A549 (cell line): ENCODE measurements around the gene ZNF615. TPM values are rescaled to one million over a fixed set of nuclear protein-coding genes. Genes with fewer than 3 reads are reported as not detected.
"Not testable (repeated sequence)": the region's sequence is repeated elsewhere in the genome, so short reads cannot be mapped to it uniquely, and the experiment has no call there.

Source experiments
- ATAC-seq, 2 experiments: fragments of 200-7000 bp in 1 of 2; fragments of >200 bp in 1 of 2; cut with Nextera tagmentation in 1 of 2; cut with Tn5 transposase in 1 of 2; 3 replicates each; pipeline versions ENCODE4 v1.8.0 to v1.9.1; 2018 to 2020; ENCODE audit warnings: mild to moderate bottlenecking in 1 of 2, moderate library complexity in 1 of 2
- CTCF ChIA-PET: fragments of 300-600 bp; sonication (Branson Sonifier 250); formaldehyde crosslinking; extraction: SDS; loops from one replicate; lab custom pipeline; 2021; ENCODE audit warnings: antibody characterized with exemption, inconsistent platforms; lab: Yijun Ruan, JAX
- POLR2A ChIA-PET: fragments of 350-600 bp; formaldehyde crosslinking; extraction: SDS; loops from one replicate; lab custom pipeline; 2021; ENCODE audit warnings: antibody characterized with exemption, inconsistent platforms; lab: Yijun Ruan, JAX
- DNase-seq, 2 experiments: peaks; one replicate each; pipeline versions ENCODE4 v3.0.0 to v3.0.0-alpha.2; 2011 to 2016; ENCODE audit warnings: low read depth in 1 of 2, low spot score in 1 of 2
- FAIRE-seq: peaks from 2 replicates; lab custom pipeline; 2011; peaks lifted over from hg19 to GRCh38; lab: Jason Lieb, UNC
- H3K27ac ChIP-seq, 2 experiments: fragments of >200 bp; sonication (Bioruptor Twin); formaldehyde crosslinking; 3 replicates each; pipeline ENCODE4 v1.5.1; 2016 to 2017
- H3K4me1 ChIP-seq: fragments of >200 bp; sonication (Bioruptor Twin); formaldehyde crosslinking; 3 replicates; pipeline ENCODE4 v1.6.1; 2016
- H3K4me2 ChIP-seq: fragments of >200 bp; sonication (Bioruptor Twin); formaldehyde crosslinking; 3 replicates; pipeline ENCODE4 v1.6.1; 2016
- H3K4me3 ChIP-seq: fragments of >200 bp; sonication (Bioruptor Twin); formaldehyde crosslinking; 3 replicates; pipeline ENCODE4 v1.5.1; 2016
- H3K9me3 ChIP-seq: fragments of >200 bp; sonication (Bioruptor Twin); formaldehyde crosslinking; 3 replicates; pipeline ENCODE4 v1.6.1; 2016
- CBX2 ChIP-seq: fragments of 200-600 bp; sonication (generic); IDR thresholded peaks from 2 replicates; pipeline ENCODE4 v1.6.1; 2016; ENCODE audit warnings: low read depth, mild to moderate bottlenecking, borderline replicate concordance
- EP300 ChIP-seq, 2 experiments: fragments of >200 bp; sonication (Bioruptor Twin); formaldehyde crosslinking; IDR thresholded peaks; 2 replicates in 1 of 2; 3 replicates in 1 of 2; pipeline ENCODE4 v1.6.1; 2016 to 2017
- FOSL2 ChIP-seq, 2 experiments: fragments of 450-650 bp in 1 of 2; fragments of >200 bp in 1 of 2; sonication (Bioruptor Twin) in 1 of 2; formaldehyde crosslinking; IDR thresholded peaks; 2 replicates each; pipeline versions ENCODE4 v1.5.0 to v1.6.1; 2016 to 2020; ENCODE audit warnings: mild to moderate bottlenecking in 1 of 2, moderate library complexity in 1 of 2
- HEYL ChIP-seq: fragments of 250-450 bp; sonication (Bioruptor Pico); IDR thresholded peaks from 2 replicates; pipeline ENCODE4 v1.8.0; 2021; ENCODE audit warnings: mild to moderate bottlenecking, moderate library complexity
- JUNB ChIP-seq: fragments of >200 bp; sonication (Bioruptor Twin); formaldehyde crosslinking; IDR thresholded peaks from 2 replicates; pipeline ENCODE4 v1.6.1; 2016
- MAFK ChIP-seq: fragments of 450-650 bp; IDR thresholded peaks from 2 replicates; pipeline ENCODE4 v1.6.1; 2014; ENCODE audit not compliant: partially characterized antibody
- TFCP2L1 ChIP-seq: fragments of 250-450 bp; sonication (Bioruptor Pico); IDR thresholded peaks from 2 replicates; pipeline ENCODE4 v1.5.0; 2021; ENCODE audit warnings: mild to moderate bottlenecking
- WGBS: methylation state at CpG from one replicate; pipeline ENCODE4 v1.1.6; 2017; ENCODE audit errors: missing lambda C conversion rate; 5-methylcytosine and 5-hydroxymethylcytosine counted together
- polyA plus RNA-seq, 4 experiments: library from polyadenylated mRNA; depleted of rRNA in 3 of 4; stranded (reverse); fragments of >200 nt; fragmentation: RNase III in 1 of 4; extraction: RNeasy Plus Mini Kit Qiagen cat#74134 plus additional on column Dnase treatment in 1 of 4; gene quantifications; 2 replicates in 3 of 4; 3 replicates in 1 of 4; pipeline ENCODE4 v1.2.3, GENCODE V29; 2011 to 2017
- TF ChIP-seq, protein P1 (sequence below): fragments of >200 bp; sonication (Bioruptor Twin); formaldehyde crosslinking; IDR thresholded peaks from 3 replicates; pipeline ENCODE4 v1.5.1; 2016
- TF ChIP-seq, protein P2 (sequence below): fragments of 250-450 bp; sonication (Bioruptor Pico); IDR thresholded peaks from 2 replicates; pipeline ENCODE4 v1.5.0; 2020; ENCODE audit warnings: low read depth, mild to moderate bottlenecking, moderate library complexity
- TF ChIP-seq, protein P3 (sequence below): fragments of 250-450 bp; sonication (Bioruptor Pico); IDR thresholded peaks from 2 replicates; pipeline ENCODE4 v1.5.0; 2021; ENCODE audit warnings: mild to moderate bottlenecking, moderate library complexity, borderline replicate concordance

The ZNF615 gene
- polyA plus RNA-seq, 2 of the 4 experiments (the other 2 are of a cell fraction), result 7.5 to 9.4 TPM

DNA sequence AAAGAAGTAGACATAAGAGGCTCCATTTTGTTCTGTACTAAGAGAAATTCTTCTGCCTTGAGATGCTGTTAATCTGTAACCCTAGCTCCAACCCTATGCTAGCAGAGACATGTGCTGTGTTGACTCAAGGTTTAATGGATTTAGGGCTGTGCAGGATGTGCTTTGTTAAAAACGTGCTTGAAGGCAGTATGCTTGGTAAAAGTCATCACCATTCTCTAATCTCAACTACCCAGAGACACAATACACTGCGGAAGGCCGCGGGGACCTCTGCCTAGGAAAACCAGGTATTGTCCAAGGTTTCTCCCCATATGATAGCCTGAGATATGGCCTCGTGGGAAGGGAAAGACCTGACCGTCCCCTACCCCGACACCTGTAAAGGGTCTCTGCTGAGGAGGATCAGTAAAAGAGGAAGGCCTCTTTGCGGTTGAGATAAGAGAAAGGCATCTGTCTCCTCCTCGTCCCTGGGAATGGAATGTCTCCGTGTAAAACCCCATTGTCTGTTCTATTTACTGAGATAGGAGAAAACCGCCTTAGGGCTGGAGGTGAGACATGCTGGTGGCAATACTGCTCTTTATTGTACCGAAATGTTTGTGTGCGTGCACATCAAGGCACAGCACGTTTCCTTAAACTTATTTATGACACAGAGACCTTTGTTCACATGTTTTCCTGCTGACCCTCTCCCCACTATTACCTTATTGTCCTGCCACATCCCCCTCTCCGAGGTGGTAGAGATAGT is 18.4 kb upstream of the ZNF615 start:
- not testable (repeated sequence) for FAIRE-seq, ATAC-seq
- peaks cover 89% of the 10 kb centered on the region for H3K9me3 ChIP-seq

DNA sequence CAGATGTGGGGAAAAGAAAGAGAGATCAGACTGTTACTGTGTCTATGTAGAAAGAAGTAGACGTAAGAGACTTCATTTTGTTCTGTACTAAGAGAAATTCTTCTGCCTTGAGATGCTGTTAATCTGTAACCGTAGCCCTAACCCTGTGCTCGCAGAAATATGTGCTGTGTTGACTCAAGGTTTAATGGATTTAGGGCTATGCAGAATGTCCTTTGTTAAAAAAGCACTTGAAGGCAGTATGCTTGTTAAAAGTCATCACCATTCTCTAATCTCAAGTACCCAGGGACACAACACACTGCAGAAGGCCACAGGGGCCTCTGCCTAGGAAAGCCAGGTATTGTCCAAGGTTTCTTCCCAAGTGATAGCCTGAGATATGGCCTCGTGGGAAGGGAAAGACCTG is 16.5 kb upstream of the ZNF615 start:
- POLR2A ChIA-PET, FAIRE-seq, DNase-seq, H3K27ac ChIP-seq, H3K4me1 ChIP-seq, H3K4me2 ChIP-seq, CTCF ChIA-PET, ATAC-seq, H3K4me3 ChIP-seq: not testable (repeated sequence)
- peaks cover 86% of the 10 kb centered on the region for H3K9me3 ChIP-seq
- WGBS, result 90% methylated on average over 4 of the region's 4 CpGs

More for the DNA sequence above, 18.4 kb upstream of the ZNF615 start:
- H3K4me2 ChIP-seq, DNase-seq, H3K4me1 ChIP-seq, POLR2A ChIA-PET, H3K4me3 ChIP-seq, CTCF ChIA-PET, H3K27ac ChIP-seq: not testable (repeated sequence)
- WGBS, result 85% methylated on average over 15 of the region's 15 CpGs

DNA sequence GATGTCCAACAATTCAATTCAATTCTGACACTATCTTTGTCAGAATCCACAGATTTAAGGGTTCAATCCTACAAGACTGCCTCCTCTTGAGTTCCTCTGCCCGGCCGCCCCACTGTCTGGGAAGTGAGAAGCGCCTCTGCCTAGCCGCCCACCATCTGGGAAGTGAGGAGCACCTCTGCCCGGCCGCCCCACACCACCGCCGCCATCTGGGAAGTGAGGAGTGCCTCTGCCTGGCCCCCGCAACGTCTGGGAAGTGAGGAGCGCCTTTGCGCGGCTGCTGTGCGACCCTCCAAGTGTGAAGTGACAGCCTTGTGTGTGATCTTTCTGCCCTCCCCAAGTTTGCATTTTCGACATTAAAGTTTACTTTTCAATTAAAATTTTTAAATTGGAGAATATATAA is 14.2 kb upstream of the ZNF615 start:
- ChIA-PET POLR2A (interaction anchor here (0.6 kb wide), 1 partner anchor 107 kb away, joined by 3 read pairs; no protein-coding TSS in a partner anchor), CTCF (interaction anchor here (0.6 to 0.8 kb wide), 2 partner anchors 19 to 84 kb away, joined by 3 read pairs; no protein-coding TSS in a partner anchor)
- no peak for ATAC-seq
- Histone ChIP-seq H3K4me2 (no peak overlapping the region), H3K4me1 (no peaks in the 10 kb centered on the region), H3K4me3 (no peak overlapping the region), H3K9me3 (peaks cover 93% of the 10 kb centered on the region), H3K27ac (no peak overlapping the region)
- DNase-seq, result no peak
- no peak for FAIRE-seq
- no peak for TF ChIP-seq CBX2
- TF ChIP-seq, protein P1, sequence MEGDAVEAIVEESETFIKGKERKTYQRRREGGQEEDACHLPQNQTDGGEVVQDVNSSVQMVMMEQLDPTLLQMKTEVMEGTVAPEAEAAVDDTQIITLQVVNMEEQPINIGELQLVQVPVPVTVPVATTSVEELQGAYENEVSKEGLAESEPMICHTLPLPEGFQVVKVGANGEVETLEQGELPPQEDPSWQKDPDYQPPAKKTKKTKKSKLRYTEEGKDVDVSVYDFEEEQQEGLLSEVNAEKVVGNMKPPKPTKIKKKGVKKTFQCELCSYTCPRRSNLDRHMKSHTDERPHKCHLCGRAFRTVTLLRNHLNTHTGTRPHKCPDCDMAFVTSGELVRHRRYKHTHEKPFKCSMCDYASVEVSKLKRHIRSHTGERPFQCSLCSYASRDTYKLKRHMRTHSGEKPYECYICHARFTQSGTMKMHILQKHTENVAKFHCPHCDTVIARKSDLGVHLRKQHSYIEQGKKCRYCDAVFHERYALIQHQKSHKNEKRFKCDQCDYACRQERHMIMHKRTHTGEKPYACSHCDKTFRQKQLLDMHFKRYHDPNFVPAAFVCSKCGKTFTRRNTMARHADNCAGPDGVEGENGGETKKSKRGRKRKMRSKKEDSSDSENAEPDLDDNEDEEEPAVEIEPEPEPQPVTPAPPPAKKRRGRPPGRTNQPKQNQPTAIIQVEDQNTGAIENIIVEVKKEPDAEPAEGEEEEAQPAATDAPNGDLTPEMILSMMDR, result no peak
- TF ChIP-seq, protein P2, sequence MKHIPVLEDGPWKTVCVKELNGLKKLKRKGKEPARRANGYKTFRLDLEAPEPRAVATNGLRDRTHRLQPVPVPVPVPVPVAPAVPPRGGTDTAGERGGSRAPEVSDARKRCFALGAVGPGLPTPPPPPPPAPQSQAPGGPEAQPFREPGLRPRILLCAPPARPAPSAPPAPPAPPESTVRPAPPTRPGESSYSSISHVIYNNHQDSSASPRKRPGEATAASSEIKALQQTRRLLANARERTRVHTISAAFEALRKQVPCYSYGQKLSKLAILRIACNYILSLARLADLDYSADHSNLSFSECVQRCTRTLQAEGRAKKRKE (CRISPR knock-in tag), result no peak
- TF ChIP-seq MAFK, result no peak
- WGBS, result 94% methylated on average over 15 of the region's 15 CpGs

DNA sequence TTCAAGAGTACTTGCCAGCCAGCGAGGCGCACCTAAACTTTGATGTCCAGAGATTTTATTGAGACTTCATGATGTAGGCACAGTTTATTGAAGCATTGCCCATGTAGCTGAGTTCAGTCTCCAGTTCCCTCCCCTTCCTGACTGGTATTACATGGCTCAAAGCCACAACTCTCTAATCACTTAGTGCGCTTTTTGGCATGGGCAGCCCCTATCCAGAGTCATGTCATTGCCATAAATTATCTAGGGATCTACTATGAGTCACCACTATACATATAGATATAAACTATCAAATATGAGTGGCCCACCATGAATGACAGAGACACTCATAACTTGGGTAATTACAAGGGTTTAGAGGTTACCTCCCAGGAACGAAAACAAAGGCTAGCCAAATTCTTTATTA is 12.5 kb upstream of the ZNF615 start:
- no peak for DNase-seq
- Histone ChIP-seq H3K4me2 (no peak overlapping the region), H3K27ac (no peak overlapping the region), H3K4me3 (no peak overlapping the region), H3K4me1 (no peaks in the 10 kb centered on the region), H3K9me3 (peaks cover 92% of the 10 kb centered on the region)
- ChIA-PET POLR2A (interaction anchor here (1.7 kb wide), 1 partner anchor 12 kb away, joined by 3 read pairs; the partner anchor contains the start of gene ZNF615), CTCF (interaction anchor here (0.6 to 0.7 kb wide), 2 partner anchors 17 to 98 kb away, joined by 4 read pairs; no protein-coding TSS in a partner anchor)
- TF ChIP-seq FOSL2 (IDR thresholded peaks at IDR 0.05) (no peak), FOSL2 (CRISPR knock-in tag; IDR thresholded peaks at IDR 0.05) (peak; percentile 36; the same call in 1 of the 2 replicates), EP300 (IDR thresholded peaks at IDR 0.05) (no peak)
- ATAC-seq, result no peak
- no peak for FAIRE-seq
- WGBS, result 91% methylated on average over 4 of the region's 4 CpGs

DNA sequence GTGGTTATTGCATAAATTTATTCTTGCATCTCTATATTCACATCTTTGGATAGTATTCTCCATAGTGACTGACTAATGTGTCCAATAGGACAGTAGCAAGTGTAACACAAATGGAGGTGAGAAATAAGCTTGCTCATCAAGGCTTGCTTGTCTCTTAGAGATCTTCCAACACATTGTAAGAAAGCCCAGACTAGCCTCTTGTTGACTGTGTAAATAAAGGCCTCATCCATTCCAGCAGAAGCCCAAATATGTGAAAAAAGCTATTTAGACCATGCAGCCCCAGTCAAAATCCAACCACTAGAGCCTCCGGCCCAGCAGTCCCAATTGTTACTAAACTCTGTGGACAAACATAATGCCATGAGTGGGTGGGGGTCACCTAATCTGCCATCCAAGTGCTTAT is 2.7 kb upstream of the ZNF615 start:
- TF ChIP-seq, protein P3, sequence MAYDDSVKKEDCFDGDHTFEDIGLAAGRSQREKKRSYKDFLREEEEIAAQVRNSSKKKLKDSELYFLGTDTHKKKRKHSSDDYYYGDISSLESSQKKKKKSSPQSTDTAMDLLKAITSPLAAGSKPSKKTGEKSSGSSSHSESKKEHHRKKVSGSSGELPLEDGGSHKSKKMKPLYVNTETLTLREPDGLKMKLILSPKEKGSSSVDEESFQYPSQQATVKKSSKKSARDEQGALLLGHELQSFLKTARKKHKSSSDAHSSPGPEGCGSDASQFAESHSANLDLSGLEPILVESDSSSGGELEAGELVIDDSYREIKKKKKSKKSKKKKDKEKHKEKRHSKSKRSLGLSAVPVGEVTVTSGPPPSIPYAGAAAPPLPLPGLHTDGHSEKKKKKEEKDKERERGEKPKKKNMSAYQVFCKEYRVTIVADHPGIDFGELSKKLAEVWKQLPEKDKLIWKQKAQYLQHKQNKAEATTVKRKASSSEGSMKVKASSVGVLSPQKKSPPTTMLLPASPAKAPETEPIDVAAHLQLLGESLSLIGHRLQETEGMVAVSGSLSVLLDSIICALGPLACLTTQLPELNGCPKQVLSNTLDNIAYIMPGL (CRISPR knock-in tag), result no peak
- TF ChIP-seq TFCP2L1 (CRISPR knock-in tag) (no peak), HEYL (CRISPR knock-in tag) (no peak), JUNB (no peak)
- peaks cover 86% of the 10 kb centered on the region for H3K9me3 ChIP-seq
- CTCF ChIA-PET, result no interaction called here
- ATAC-seq, result no peak
- H3K27ac ChIP-seq, result no peak overlapping the region
- no peak for DNase-seq
- no peaks in the 10 kb centered on the region for H3K4me1 ChIP-seq
- FAIRE-seq, result no peak
- H3K4me2 ChIP-seq, result no peak overlapping the region
- no peak overlapping the region for H3K4me3 ChIP-seq
- WGBS, result 89% methylated on average over 1 of the region's 1 CpG
- POLR2A ChIA-PET, result no interaction called here
